ENCODE data around the gene FAM90A26. TPM values are rescaled to one million over a fixed set of nuclear protein-coding genes. Genes with fewer than 3 reads are reported as not detected.
"Not testable (repeated sequence)": the region's sequence is repeated elsewhere in the genome, so short reads cannot be mapped to it uniquely, and the experiment has no call there.

The FAM90A26 gene
- total RNA-seq, 6 donors from 2014 or later, result not detected

- Histone ChIP-seq H3K9me3 (no peaks in the 10 kb centered on the region), H3K27me3 (no peaks in the 10 kb centered on the region), H3K27ac (no peak overlapping the region), H3K36me3 (no peaks in the 10 kb centered on the region), H3K4me1 (no peaks in the 10 kb centered on the region), H3K4me3 (no peak overlapping the region)
- WGBS, 2 donors, result 74 to 83% methylated on average over 10 to 25 of the region's 27 CpGs
- no peak for ATAC-seq (ENCODE audit: low FRiP score in 2 of 2)
- no peak for TF ChIP-seq POLR2AphosphoS5 (IDR thresholded peaks at IDR 0.05)
- no peak for TF ChIP-seq EP300 (IDR thresholded peaks at IDR 0.05)
- TF ChIP-seq CTCF (IDR thresholded peaks at IDR 0.05), result no peak
- no peak for TF ChIP-seq POLR2A (IDR thresholded peaks at IDR 0.05)
- DNase-seq, result peak; percentile 29 to 79
Measured at GRCh38 chr4:9143421-9144080, 26.7 kb upstream of the FAM90A26 start.

- Histone ChIP-seq H3K27me3 (no peaks in the 10 kb centered on the region), H3K27ac (no peak overlapping the region), H3K36me3 (no peaks in the 10 kb centered on the region), H3K4me1 (peaks cover 0 to 3% (median 2%) of the 10 kb centered on the region in 4 donors), H3K9me3 (no peaks in the 10 kb centered on the region), H3K4me3 (no peak overlapping the region)
- no peak for ATAC-seq (ENCODE audit: low FRiP score in 2 of 2)
- 90 to 91% methylated on average over 9 of the region's 9 CpGs for WGBS, 2 donors
- no peak for TF ChIP-seq CTCF (IDR thresholded peaks at IDR 0.05)
- no peak for TF ChIP-seq EP300 (IDR thresholded peaks at IDR 0.05)
- no peak for TF ChIP-seq POLR2AphosphoS5 (IDR thresholded peaks at IDR 0.05)
- no peak for TF ChIP-seq POLR2A (IDR thresholded peaks at IDR 0.05)
- no peak for DNase-seq
Measured at GRCh38 chr4:9146967-9147366, 23.2 kb upstream of the FAM90A26 start.

- DNase-seq; H3K4me1 ChIP-seq; H3K27ac ChIP-seq; H3K4me3 ChIP-seq; H3K27me3 ChIP-seq; ATAC-seq (ENCODE audit: low FRiP score in 2 of 2); H3K9me3 ChIP-seq; H3K36me3 ChIP-seq: not testable (repeated sequence)
- WGBS, 2 donors, result 94 to 100% methylated on average over 4 of the region's 4 CpGs
Measured at GRCh38 chr4:9147368-9147767, 22.8 kb upstream of the FAM90A26 start.

- DNase-seq; ATAC-seq (ENCODE audit: low FRiP score in 2 of 2); H3K4me1 ChIP-seq; H3K27me3 ChIP-seq; H3K9me3 ChIP-seq; H3K36me3 ChIP-seq; H3K27ac ChIP-seq; H3K4me3 ChIP-seq: not testable (repeated sequence)
- 87 to 92% methylated on average over 7 of the region's 7 CpGs for WGBS, 2 donors
Measured at GRCh38 chr4:9148611-9149409, 21.4 kb upstream of the FAM90A26 start.

- WGBS, 2 donors, result 3 to 5% methylated on average over 11 to 12 of the region's 12 CpGs
- H3K36me3 ChIP-seq; ATAC-seq (ENCODE audit: low FRiP score in 2 of 2); DNase-seq; H3K27me3 ChIP-seq; H3K9me3 ChIP-seq: not testable (repeated sequence)
- Histone ChIP-seq H3K4me1 (peaks cover 0 to 10% (median 4%) of the 10 kb centered on the region in 4 donors), H3K27ac (peak overlapping the region; percentile 86 to 96 (median 88)), H3K4me3 (peak overlapping the region; percentile 64 to 86 (median 78))
Measured at GRCh38 chr4:9151809-9152179, 18.4 kb upstream of the FAM90A26 start.

GRCh38 chr4:9152180-9153007, 17.8 kb upstream of the FAM90A26 start:
- H3K9me3 ChIP-seq, H3K36me3 ChIP-seq, H3K27me3 ChIP-seq: not testable (repeated sequence)
- peak; percentile 94 to 95 for ATAC-seq (ENCODE audit: low FRiP score in 2 of 2)
- peak overlapping the region; percentile 71 to 93 (median 84) for H3K4me3 ChIP-seq
- peaks cover 0 to 10% (median 4%) of the 10 kb centered on the region in 4 donors for H3K4me1 ChIP-seq
- peak overlapping the region; percentile 86 to 96 (median 88) for H3K27ac ChIP-seq
- 0 to 3% methylated on average over 3 to 21 of the region's 63 CpGs for WGBS, 2 donors
- DNase-seq, result peak; percentile 99 to 100
- TF ChIP-seq POLR2A (IDR thresholded peaks at IDR 0.05), result peak in 3 of 4 donors; percentile 38 to 51 (median 50)
- TF ChIP-seq POLR2AphosphoS5 (IDR thresholded peaks at IDR 0.05), result peak; percentile 32 to 35

All from upper lobe of left lung (tissue), 6 donors.